SK-N-SH (cell line): ENCODE results near the gene CDH19.

Experiments
- YY1 ChIP-seq: IDR thresholded peaks from 2 replicates; pipeline ENCODE4 v1.4.0; 2012; ENCODE audit warnings: low read depth, mild to moderate bottlenecking
- TF ChIP-seq, protein P1 (sequence below): fragments of 200-600 bp; sonication (generic); IDR thresholded peaks from 2 replicates; pipeline ENCODE4 v1.6.1; 2017; ENCODE audit warnings: antibody characterized with exemption, mild to moderate bottlenecking, moderate library complexity

DNA sequence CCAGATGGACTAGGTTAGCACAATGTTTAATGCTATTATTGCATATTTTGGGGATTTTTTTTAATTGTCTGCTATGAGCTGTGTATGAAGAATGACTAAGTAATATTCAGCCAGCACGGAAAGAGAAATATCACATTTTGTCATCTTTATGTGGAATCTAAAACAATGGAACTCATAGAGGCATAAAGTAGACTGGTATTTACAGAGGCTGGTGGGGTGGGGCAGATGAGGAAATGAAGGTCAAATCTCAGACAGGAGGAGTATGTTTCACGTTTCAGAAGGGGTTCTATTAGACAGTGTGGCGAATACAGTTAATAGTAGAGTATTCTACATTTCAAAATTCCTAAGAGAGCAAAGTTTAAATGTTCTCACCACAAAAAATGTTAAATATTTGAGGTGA, 4.7 kb downstream of the CDH19 start:
- TF ChIP-seq YY1 = no peak
- TF ChIP-seq, protein P1, sequence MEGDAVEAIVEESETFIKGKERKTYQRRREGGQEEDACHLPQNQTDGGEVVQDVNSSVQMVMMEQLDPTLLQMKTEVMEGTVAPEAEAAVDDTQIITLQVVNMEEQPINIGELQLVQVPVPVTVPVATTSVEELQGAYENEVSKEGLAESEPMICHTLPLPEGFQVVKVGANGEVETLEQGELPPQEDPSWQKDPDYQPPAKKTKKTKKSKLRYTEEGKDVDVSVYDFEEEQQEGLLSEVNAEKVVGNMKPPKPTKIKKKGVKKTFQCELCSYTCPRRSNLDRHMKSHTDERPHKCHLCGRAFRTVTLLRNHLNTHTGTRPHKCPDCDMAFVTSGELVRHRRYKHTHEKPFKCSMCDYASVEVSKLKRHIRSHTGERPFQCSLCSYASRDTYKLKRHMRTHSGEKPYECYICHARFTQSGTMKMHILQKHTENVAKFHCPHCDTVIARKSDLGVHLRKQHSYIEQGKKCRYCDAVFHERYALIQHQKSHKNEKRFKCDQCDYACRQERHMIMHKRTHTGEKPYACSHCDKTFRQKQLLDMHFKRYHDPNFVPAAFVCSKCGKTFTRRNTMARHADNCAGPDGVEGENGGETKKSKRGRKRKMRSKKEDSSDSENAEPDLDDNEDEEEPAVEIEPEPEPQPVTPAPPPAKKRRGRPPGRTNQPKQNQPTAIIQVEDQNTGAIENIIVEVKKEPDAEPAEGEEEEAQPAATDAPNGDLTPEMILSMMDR = no peak
